ENCODE results near the gene UGT8. TPM values are rescaled to one million over a fixed set of nuclear protein-coding genes. Genes with fewer than 3 reads are reported as not detected.

UGT8 gene
- total RNA-seq, 2 donors from 2014 or later: 42.8 to 54.0 TPM

- Histone ChIP-seq H3K9me3 (no peaks in the 10 kb centered on the region), H3K36me3 (no peaks in the 10 kb centered on the region), H3K4me3 (no peak overlapping the region), H3K9ac (ENCODE audit: low read depth in 2 of 2, low read length in 2 of 2) (no peak overlapping the region), H3K27me3 (no peaks in the 10 kb centered on the region), H3K27ac (peak overlapping the region; percentile 12), H3K4me1 (no peaks in the 10 kb centered on the region)
- intact Hi-C loops (cut with DNase I): no loop called here
- no peak for TF ChIP-seq CTCF (IDR thresholded peaks at IDR 0.05)
- no peak for DNase-seq
Measured at GRCh38 chr4:114593526-114593925, 5.1 kb upstream of the UGT8 start.

- TF ChIP-seq CTCF (IDR thresholded peaks at IDR 0.05): no peak
- Histone ChIP-seq H3K9me3 (no peaks in the 10 kb centered on the region), H3K27ac (no peak overlapping the region), H3K9ac (ENCODE audit: low read depth in 2 of 2, low read length in 2 of 2) (no peak overlapping the region), H3K27me3 (no peaks in the 10 kb centered on the region), H3K4me1 (no peaks in the 10 kb centered on the region), H3K36me3 (no peaks in the 10 kb centered on the region), H3K4me3 (no peak overlapping the region)
- DNase-seq: no peak
- intact Hi-C loops (cut with DNase I): no loop called here
Measured at GRCh38 chr4:114595207-114595606, 3.4 kb upstream of the UGT8 start.

GRCh38 chr4:114595921-114596320 lies 2.7 kb upstream of the UGT8 start:
- no peak for TF ChIP-seq CTCF (IDR thresholded peaks at IDR 0.05)
- H3K36me3 ChIP-seq: no peaks in the 10 kb centered on the region

GRCh38 chr4:114597410-114598115 lies 1.0 kb upstream of the UGT8 start:
- TF ChIP-seq CTCF (IDR thresholded peaks at IDR 0.05): no peak
- H3K4me3 ChIP-seq: peak overlapping the region; percentile 56

More at GRCh38 chr4:114595921-114596320, 2.7 kb upstream of the UGT8 start:
- Histone ChIP-seq H3K9ac (ENCODE audit: low read depth in 2 of 2, low read length in 2 of 2) (no peak overlapping the region), H3K27me3 (no peaks in the 10 kb centered on the region), H3K4me1 (no peaks in the 10 kb centered on the region), H3K9me3 (no peaks in the 10 kb centered on the region), H3K4me3 (no peak overlapping the region), H3K27ac (no peak overlapping the region)
- intact Hi-C loops (cut with DNase I): no loop called here
- DNase-seq: no peak

GRCh38 chr4:114599231-114599902 lies 760 bp downstream of the UGT8 start:
- peak overlapping the region; percentile 66 to 90 for H3K9ac ChIP-seq (ENCODE audit: low read depth in 2 of 2, low read length in 2 of 2)
- H3K4me1 ChIP-seq: no peaks in the 10 kb centered on the region
- peak overlapping the region; percentile 90 for H3K27ac ChIP-seq
- no peak for TF ChIP-seq CTCF (IDR thresholded peaks at IDR 0.05)
- H3K4me3 ChIP-seq: peak overlapping the region; percentile 56
- no peaks in the 10 kb centered on the region for H3K27me3 ChIP-seq
- H3K36me3 ChIP-seq: no peaks in the 10 kb centered on the region
- intact Hi-C loops (cut with DNase I): no loop called here
- H3K9me3 ChIP-seq: no peaks in the 10 kb centered on the region
- peak; percentile 68 for DNase-seq

More at GRCh38 chr4:114597410-114598115, 1.0 kb upstream of the UGT8 start:
- no peaks in the 10 kb centered on the region for H3K27me3 ChIP-seq
- no peaks in the 10 kb centered on the region for H3K4me1 ChIP-seq
- H3K27ac ChIP-seq: peak overlapping the region; percentile 90
- DNase-seq: peak; percentile 51
- H3K9ac ChIP-seq (ENCODE audit: low read depth in 2 of 2, low read length in 2 of 2): peak overlapping the region; percentile 27 to 90
- no peaks in the 10 kb centered on the region for H3K36me3 ChIP-seq
- H3K9me3 ChIP-seq: no peaks in the 10 kb centered on the region
- intact Hi-C loops (cut with DNase I): no loop called here

All from colonic mucosa (tissue), 4 donors.